Measurements from ENCODE around the gene BEX5. TPM values are rescaled to one million over a fixed set of nuclear protein-coding genes. Genes with fewer than 3 reads are reported as not detected.
"Not testable (repeated sequence)": the region's sequence is repeated elsewhere in the genome, so short reads cannot be mapped to it uniquely, and the experiment has no call there.

Gene BEX5
- total RNA-seq, 1 experiment from 2014 or later: 11.0 TPM

DNA sequence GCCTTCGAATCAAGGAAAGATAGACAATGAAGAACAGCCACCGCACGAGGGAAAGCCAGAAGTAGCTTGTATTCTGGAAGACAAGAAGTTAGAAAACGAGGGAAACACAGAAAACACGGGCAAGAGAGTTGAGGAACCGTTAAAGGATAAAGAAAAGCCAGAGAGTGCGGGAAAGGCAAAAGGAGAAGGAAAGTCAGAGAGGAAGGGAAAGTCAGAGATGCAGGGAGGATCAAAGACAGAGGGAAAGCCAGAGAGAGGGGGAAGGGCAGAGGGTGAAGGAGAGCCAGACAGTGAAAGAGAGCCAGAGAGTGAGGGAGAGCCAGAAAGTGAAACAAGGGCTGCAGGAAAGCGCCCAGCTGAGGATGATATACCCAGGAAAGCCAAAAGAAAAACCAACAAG lies 28.9 kb downstream of the BEX5 start (continued):
- TF ChIP-seq, protein P1, sequence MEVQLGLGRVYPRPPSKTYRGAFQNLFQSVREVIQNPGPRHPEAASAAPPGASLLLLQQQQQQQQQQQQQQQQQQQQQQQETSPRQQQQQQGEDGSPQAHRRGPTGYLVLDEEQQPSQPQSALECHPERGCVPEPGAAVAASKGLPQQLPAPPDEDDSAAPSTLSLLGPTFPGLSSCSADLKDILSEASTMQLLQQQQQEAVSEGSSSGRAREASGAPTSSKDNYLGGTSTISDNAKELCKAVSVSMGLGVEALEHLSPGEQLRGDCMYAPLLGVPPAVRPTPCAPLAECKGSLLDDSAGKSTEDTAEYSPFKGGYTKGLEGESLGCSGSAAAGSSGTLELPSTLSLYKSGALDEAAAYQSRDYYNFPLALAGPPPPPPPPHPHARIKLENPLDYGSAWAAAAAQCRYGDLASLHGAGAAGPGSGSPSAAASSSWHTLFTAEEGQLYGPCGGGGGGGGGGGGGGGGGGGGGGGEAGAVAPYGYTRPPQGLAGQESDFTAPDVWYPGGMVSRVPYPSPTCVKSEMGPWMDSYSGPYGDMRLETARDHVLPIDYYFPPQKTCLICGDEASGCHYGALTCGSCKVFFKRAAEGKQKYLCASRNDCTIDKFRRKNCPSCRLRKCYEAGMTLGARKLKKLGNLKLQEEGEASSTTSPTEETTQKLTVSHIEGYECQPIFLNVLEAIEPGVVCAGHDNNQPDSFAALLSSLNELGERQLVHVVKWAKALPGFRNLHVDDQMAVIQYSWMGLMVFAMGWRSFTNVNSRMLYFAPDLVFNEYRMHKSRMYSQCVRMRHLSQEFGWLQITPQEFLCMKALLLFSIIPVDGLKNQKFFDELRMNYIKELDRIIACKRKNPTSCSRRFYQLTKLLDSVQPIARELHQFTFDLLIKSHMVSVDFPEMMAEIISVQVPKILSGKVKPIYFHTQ (CRISPR knock-in tag; IDR thresholded peaks at IDR 0.05): no peak

DNA sequence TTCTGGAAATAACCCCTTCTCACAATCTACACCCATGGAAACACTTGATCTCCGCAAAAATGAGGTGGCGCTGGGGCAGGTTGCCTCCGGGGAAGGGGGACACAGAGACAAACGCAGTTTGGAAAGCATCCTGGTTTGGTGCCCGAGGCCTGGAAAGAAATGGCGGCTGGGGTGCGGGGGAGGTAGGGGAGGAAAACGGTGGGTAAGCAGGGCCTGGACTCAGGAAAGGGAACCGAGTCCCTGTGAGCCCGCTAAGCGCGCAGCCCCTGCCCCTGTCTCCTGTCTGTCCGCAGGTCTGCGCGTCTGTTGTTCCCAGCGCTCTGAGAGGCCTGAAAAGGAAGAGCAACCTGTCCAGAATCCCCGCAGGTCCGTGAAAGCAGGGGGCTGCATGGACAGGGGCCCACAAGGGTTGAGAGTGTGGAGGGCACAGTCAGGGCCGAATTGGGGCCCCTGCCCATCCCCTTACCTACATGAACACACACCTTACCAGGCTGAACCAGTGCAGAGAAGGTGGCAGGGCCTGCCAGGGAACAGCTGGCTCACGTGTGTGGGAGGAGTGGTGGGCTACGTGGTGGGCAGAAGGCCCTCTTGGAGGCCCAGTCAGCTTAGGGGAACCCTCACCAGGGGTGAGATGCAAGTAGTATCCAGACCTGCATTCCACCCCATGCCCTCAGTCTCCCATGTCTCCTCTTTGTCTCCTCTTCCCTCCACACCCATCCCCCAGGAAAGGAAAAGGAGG lies 29.5 kb downstream of the BEX5 start:
- H3K27ac Mint-ChIP-seq; DNase-seq (ENCODE audit: low spot score); POLR2A ChIA-PET; H3K36me3 Mint-ChIP-seq; H3K9me3 Mint-ChIP-seq: not testable (repeated sequence)
- Mint-ChIP-seq H3K4me3 (peak overlapping the region; percentile 74), H3K27me3 (ENCODE audit: low read depth) (peaks cover 51% of the 10 kb centered on the region), H3K4me1 (peaks cover 15% of the 10 kb centered on the region)
- peak; percentile 57 for ATAC-seq
- CTCF ChIA-PET: interaction anchor here (1.3 kb wide), 1 partner anchor 28 kb away, joined by 7 read pairs; no protein-coding TSS in a partner anchor

DNA sequence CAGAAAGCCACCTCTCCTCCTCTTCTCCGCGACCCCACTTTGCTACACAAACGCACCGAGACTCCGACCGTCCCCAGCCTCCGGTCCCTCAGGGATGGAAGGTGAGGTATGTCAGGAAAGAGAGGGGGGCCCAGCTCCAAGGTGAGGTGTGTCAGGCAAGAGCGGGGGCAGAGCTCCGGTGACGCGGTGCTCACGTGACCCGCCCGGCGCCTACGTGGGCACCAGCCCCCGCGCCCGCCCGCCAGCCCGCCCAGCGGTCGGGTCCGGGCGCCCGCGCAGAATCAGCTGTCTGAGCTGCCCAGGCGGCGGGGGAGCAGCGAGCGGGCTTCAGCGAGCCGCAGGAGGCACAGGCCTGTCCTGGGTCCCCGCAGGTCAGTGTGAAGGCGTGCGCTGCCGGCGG lies 30.3 kb downstream of the BEX5 start, which contains the start of gene TCEAL2:
TCEAL2 (plus strand) TSS at position 244 of the 400 bp plus-strand sequence. CDS start 1,152 bp downstream, outside the sequence.
- peak; percentile 77 for ATAC-seq
- Mint-ChIP-seq H3K4me3 (peak within 1 kb of the TSS; percentile 74), H3K27me3 (ENCODE audit: low read depth) (peaks cover 49% of the 10 kb centered on the region), H3K4me1 (peaks cover 15% of the 10 kb centered on the region)
- ChIA-PET POLR2A (interaction anchor here (1.0 kb wide), 1 partner anchor 115 kb away, joined by 3 read pairs; no protein-coding TSS in a partner anchor), CTCF (interaction anchor here (1.3 kb wide), 1 partner anchor 29 kb away, joined by 7 read pairs; no protein-coding TSS in a partner anchor)
- not testable (repeated sequence) for H3K9me3 Mint-ChIP-seq, H3K36me3 Mint-ChIP-seq, H3K27ac Mint-ChIP-seq
- TF ChIP-seq, protein P2, sequence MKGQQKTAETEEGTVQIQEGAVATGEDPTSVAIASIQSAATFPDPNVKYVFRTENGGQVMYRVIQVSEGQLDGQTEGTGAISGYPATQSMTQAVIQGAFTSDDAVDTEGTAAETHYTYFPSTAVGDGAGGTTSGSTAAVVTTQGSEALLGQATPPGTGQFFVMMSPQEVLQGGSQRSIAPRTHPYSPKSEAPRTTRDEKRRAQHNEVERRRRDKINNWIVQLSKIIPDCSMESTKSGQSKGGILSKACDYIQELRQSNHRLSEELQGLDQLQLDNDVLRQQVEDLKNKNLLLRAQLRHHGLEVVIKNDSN (CRISPR knock-in tag; IDR thresholded peaks at IDR 0.05): peak; percentile 82
- TF ChIP-seq, protein P3, sequence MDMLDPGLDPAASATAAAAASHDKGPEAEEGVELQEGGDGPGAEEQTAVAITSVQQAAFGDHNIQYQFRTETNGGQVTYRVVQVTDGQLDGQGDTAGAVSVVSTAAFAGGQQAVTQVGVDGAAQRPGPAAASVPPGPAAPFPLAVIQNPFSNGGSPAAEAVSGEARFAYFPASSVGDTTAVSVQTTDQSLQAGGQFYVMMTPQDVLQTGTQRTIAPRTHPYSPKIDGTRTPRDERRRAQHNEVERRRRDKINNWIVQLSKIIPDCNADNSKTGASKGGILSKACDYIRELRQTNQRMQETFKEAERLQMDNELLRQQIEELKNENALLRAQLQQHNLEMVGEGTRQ (CRISPR knock-in tag; IDR thresholded peaks at IDR 0.05): peak; percentile 93
- DNase-seq (ENCODE audit: low spot score): peak; percentile 34

DNA sequence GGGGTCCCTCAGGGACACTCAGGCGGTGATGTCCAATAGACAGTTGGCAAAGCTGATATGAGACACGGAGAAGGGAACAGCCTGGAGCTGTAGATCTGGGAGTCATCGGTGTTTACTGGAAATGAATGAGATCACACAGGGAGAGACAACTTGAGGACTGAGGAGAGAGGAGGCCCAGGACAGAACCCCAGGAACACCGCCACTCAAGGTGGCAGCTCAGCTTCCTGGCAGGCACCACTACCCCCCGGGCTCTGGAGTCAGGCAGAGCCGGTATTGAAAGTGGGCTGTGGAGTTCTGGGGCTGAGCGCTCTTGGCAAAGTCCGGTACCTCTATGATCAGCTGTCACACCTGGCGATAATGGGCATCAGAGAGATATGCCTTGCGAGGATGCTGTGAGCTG lies 30.8 kb downstream of the BEX5 start:
- not testable (repeated sequence) for DNase-seq (ENCODE audit: low spot score); H3K36me3 Mint-ChIP-seq; H3K9me3 Mint-ChIP-seq; ATAC-seq; H3K27ac Mint-ChIP-seq
- Mint-ChIP-seq H3K4me1 (peaks cover 15% of the 10 kb centered on the region), H3K27me3 (ENCODE audit: low read depth) (peaks cover 48% of the 10 kb centered on the region), H3K4me3 (peak overlapping the region; percentile 70)
- ChIA-PET POLR2A (interaction anchor here (1.0 kb wide), 1 partner anchor 115 kb away, joined by 3 read pairs; no protein-coding TSS in a partner anchor), CTCF (interaction anchor here (1.3 kb wide), 1 partner anchor 29 kb away, joined by 7 read pairs; no protein-coding TSS in a partner anchor)

DNA sequence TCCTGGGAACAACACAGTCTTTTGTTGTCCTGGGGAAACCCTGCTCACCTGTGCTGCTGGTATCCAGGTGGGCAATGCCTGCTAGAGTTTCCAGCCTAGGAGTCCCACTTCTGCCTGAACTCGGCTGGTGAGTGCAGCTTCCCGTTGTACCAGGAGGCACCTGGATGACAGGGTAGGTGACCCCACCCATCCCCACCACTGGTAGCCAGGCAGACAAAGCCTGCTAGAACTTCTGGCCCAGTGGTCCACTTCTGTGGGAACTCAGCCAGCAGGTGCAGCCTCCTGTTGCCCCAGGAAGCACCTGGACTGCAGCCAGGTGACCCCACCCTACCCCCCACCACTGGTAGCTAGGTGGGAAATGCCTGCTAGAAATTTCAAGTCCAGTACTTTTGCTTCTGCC lies 40.0 kb downstream of the BEX5 start:
- Mint-ChIP-seq H3K4me3 (no peak overlapping the region), H3K9me3 (peaks cover 15% of the 10 kb centered on the region)

More for the DNA sequence above, 40.0 kb downstream of the BEX5 start:
- no peak for DNase-seq (ENCODE audit: low spot score)
- ChIA-PET CTCF (no interaction called here), POLR2A (no interaction called here)
- H3K27me3 Mint-ChIP-seq (ENCODE audit: low read depth): peaks cover 8% of the 10 kb centered on the region
- H3K27ac Mint-ChIP-seq: no peak overlapping the region
- no peak for ATAC-seq
- no peaks in the 10 kb centered on the region for H3K36me3 Mint-ChIP-seq
- TF ChIP-seq, protein P4, sequence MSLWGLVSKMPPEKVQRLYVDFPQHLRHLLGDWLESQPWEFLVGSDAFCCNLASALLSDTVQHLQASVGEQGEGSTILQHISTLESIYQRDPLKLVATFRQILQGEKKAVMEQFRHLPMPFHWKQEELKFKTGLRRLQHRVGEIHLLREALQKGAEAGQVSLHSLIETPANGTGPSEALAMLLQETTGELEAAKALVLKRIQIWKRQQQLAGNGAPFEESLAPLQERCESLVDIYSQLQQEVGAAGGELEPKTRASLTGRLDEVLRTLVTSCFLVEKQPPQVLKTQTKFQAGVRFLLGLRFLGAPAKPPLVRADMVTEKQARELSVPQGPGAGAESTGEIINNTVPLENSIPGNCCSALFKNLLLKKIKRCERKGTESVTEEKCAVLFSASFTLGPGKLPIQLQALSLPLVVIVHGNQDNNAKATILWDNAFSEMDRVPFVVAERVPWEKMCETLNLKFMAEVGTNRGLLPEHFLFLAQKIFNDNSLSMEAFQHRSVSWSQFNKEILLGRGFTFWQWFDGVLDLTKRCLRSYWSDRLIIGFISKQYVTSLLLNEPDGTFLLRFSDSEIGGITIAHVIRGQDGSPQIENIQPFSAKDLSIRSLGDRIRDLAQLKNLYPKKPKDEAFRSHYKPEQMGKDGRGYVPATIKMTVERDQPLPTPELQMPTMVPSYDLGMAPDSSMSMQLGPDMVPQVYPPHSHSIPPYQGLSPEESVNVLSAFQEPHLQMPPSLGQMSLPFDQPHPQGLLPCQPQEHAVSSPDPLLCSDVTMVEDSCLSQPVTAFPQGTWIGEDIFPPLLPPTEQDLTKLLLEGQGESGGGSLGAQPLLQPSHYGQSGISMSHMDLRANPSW (CRISPR knock-in tag; conservative IDR thresholded peaks at IDR 0.05; ENCODE audit: low read depth): no peak
- no peaks in the 10 kb centered on the region for H3K4me1 Mint-ChIP-seq
